Mucosa of stomach (tissue), 1 donor: ENCODE results near the gene CD84.
"Not testable (repeated sequence)": the region's sequence is repeated elsewhere in the genome, so short reads cannot be mapped to it uniquely, and the experiment has no call there.

Experiments used
- H3K27me3 ChIP-seq: one replicate; pipeline ENCODE4 v1.7.0; 2013; ENCODE audit warnings: mild to moderate bottlenecking, low read length; ENCODE audit not compliant: control insufficient read depth, insufficient read depth
- H3K36me3 ChIP-seq: one replicate; pipeline ENCODE4 v1.7.0; 2013; ENCODE audit warnings: low read length; ENCODE audit not compliant: control insufficient read depth, insufficient read depth
- H3K4me1 ChIP-seq: one replicate; pipeline ENCODE4 v1.7.0; 2013; ENCODE audit warnings: mild to moderate bottlenecking, low read length; ENCODE audit not compliant: control insufficient read depth, insufficient read depth
- H3K4me3 ChIP-seq: one replicate; pipeline ENCODE4 v1.7.0; 2013; ENCODE audit warnings: low read length
- H3K9ac ChIP-seq: one replicate; pipeline ENCODE4 v1.7.0; 2013; ENCODE audit warnings: mild to moderate bottlenecking, low read length, moderate library complexity
- H3K9me3 ChIP-seq: one replicate; pipeline ENCODE4 v1.7.0; 2013; ENCODE audit warnings: mild to moderate bottlenecking, low read length, moderate library complexity; ENCODE audit not compliant: control insufficient read depth
- donor health status: Pancreatic carcinoma.

Gene CD84, protein sequence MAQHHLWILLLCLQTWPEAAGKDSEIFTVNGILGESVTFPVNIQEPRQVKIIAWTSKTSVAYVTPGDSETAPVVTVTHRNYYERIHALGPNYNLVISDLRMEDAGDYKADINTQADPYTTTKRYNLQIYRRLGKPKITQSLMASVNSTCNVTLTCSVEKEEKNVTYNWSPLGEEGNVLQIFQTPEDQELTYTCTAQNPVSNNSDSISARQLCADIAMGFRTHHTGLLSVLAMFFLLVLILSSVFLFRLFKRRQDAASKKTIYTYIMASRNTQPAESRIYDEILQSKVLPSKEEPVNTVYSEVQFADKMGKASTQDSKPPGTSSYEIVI

DNA sequence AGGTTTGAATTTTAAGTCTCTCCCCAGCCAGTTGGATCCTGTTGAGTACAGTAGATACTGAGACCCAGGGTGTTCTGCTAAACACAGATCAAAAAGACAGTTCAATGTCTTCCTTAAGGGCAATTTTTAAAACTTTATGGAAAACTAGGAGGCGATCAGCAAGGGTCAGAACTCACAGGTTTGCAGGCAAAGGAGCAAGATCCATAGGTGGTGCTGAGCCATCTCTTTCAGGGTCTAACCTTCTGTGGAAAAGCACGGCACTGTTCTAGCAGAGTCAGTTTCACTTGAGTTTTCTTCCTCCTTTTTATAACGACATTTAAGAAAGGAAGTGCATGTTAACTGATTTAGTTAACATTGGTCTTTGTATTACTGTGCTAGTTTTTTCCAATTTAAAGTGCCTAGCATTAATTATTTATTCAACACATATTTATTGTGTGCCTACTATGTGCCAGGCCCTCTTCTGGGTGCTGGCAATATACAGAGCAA, at the start of gene CD84:
Gene CD84, minus strand, starts transcription at position 281 of the 486 bp plus-strand sequence. Its CDS starts 59 bp downstream, at position 222.
- Histone ChIP-seq H3K9me3 (no peaks in the 10 kb centered on the region), H3K4me3 (no peak within 1 kb of the TSS), H3K27me3 (no peaks in the 10 kb centered on the region), H3K36me3 (no peaks in the 10 kb centered on the region), H3K4me1 (no peaks in the 10 kb centered on the region), H3K9ac (peak within 1 kb of the TSS; percentile 3)

DNA sequence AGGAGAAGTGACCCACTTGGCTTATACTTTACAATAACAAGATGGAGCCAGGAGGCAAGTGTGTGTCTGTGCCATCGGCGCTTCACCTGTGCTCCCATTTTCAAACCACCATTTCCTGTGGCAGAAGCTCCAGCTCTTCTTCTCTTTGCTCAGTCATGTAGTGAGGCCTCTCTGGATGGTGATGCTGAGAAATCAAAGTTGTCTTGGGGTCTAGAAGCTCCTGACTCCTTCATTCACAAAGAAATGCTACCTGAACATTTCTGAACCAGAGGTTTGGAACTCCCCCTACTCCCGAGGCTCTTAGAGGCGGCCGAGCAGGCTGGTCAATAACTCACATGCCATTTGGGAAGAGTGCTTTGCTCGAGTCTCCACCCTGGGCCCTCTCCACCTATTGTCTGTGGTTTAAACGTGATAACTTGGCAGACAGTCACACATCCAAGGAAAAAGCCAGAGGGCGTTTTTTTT, 49.5 kb upstream of the CD84 start:
- peaks cover 9% of the 10 kb centered on the region for H3K4me1 ChIP-seq
- no peak overlapping the region for H3K9ac ChIP-seq
- H3K27me3 ChIP-seq = no peaks in the 10 kb centered on the region
- H3K4me3 ChIP-seq = no peak overlapping the region
- H3K9me3 ChIP-seq = no peaks in the 10 kb centered on the region
- H3K36me3 ChIP-seq = no peaks in the 10 kb centered on the region

DNA sequence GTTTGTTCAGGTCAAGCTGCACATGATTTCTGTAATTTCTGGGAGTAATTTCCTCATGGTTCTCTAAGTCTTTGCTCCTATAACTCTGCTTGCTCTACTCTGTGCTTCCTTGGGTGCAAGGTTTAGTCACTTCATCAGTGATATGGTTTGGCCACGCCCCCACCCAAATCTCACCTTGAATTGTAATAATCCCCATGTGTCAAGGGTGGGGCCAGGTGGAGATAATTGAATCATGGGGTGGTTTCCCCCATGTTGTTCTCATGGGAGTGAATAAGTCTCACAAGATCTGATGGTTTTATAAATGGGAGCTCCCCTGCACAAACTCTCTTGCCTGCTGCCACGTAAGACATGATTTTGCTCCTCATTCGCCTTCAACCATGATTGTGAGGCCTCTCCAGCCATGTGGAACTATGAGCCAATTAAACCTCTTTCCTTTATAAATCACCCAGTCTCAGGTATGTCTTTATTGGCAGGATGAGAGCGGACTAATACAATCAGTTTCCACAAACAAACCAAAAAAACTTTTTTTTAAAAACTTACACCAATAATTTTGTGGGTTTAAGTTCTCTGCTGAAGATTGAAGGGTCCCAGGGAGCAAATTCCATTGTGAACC, 48.5 kb upstream of the CD84 start:
- H3K27me3 ChIP-seq = not testable (repeated sequence)

DNA sequence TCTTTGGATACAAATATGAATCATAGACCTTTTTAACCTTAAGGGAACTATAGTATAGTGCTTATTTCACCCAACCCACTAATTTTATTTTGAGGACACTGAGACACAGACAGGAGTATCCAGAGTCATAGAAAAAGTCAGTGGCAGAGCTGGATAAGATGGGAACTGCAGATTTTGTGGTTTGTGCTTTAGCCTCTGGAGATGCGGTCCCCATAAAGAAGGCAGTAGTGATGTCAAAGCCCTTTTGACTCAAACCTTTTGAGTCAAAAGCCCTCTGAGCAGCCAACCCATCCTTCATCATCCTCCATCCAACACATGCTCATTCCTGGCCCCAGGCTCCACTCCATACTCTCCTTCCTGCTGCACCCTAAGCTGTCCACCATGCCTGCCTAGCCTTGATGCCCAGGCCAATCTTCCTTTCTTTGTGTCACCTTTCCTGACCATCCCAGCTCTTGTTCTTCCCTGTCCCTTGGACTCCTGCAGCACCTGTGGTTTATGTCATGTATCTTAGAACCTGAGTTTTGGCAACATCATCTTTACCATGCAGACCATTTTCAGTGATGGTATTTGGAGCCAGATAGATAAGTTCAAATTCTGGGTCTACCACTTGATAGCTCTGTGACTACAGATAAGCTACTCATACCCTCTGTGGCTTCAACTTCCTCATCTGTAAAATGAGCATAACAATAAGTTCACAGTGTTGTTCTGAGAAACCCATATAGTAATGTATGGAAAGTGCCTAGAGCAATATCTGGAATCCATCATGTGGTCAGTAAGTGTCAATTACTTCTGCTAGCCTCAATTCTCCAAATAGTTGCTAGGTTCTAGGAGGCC, 47.4 kb upstream of the CD84 start:
- Histone ChIP-seq H3K27me3 (no peaks in the 10 kb centered on the region), H3K9ac (no peak overlapping the region), H3K4me1 (peaks cover 9% of the 10 kb centered on the region), H3K36me3 (no peaks in the 10 kb centered on the region), H3K9me3 (no peaks in the 10 kb centered on the region), H3K4me3 (no peak overlapping the region)

More for the DNA sequence above, 48.5 kb upstream of the CD84 start:
- not testable (repeated sequence) for H3K36me3 ChIP-seq, H3K9ac ChIP-seq, H3K9me3 ChIP-seq, H3K4me3 ChIP-seq, H3K4me1 ChIP-seq

DNA sequence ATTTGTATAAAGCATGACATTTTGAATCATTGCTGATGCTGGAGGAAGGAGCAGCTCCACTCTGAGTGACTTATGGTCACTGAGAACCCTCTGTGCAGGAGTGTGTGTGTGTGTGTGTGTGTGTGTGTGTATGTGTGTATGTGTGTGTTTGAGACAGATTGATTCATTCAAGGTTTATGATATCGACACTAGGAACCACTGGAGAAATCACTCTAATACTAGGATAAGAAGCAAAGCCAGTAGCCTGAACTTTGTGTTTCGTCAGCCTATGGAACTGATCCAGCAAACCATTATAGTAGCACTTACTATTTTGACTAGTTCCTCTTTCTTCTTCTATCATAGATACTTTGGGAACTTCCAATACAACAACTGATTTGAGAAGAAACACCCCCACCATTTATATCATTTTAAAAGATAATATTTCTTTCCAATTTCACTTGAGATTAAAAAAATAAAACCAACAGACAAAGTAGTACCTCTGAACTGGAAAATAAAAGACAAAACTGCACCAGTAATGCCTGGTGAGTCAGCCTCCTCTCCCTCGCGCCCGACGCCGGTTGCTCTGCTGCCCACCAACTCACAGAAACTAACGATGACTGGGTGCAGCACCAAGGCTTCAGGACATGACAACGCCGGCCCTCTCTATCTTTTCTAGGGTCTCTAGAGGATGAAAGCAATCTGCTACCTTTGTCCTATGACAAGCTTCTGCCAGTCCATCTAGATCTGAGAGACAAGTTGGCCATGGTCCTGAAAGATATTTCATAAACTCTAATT, 46.6 kb upstream of the CD84 start:
- peaks cover 9% of the 10 kb centered on the region for H3K4me1 ChIP-seq
- H3K36me3 ChIP-seq = no peaks in the 10 kb centered on the region
- no peaks in the 10 kb centered on the region for H3K9me3 ChIP-seq
- H3K4me3 ChIP-seq = no peak overlapping the region
- no peaks in the 10 kb centered on the region for H3K27me3 ChIP-seq
- H3K9ac ChIP-seq = no peak overlapping the region

DNA sequence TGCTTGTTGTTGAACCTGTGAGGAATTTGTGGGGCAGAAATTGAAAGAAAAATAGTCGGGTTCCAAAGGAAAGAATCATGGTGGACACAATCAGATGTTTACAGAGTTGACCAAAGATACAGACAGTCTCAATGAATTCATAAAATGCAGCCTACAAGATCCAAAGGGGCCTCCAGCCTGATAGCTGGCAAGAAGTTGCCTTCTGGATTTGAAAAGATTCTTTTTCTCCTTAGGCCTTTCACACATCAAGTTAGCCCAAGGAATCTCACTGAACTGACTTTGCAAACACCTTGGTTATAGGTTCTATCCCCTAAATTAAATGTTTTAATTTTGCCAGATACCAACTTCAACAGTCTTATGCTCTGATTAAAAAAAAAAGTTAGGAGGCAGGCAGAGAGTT, 46.0 kb upstream of the CD84 start:
- Histone ChIP-seq H3K9ac (no peak overlapping the region), H3K36me3 (no peaks in the 10 kb centered on the region), H3K9me3 (no peaks in the 10 kb centered on the region), H3K4me3 (no peak overlapping the region), H3K27me3 (no peaks in the 10 kb centered on the region), H3K4me1 (peaks cover 9% of the 10 kb centered on the region)

DNA sequence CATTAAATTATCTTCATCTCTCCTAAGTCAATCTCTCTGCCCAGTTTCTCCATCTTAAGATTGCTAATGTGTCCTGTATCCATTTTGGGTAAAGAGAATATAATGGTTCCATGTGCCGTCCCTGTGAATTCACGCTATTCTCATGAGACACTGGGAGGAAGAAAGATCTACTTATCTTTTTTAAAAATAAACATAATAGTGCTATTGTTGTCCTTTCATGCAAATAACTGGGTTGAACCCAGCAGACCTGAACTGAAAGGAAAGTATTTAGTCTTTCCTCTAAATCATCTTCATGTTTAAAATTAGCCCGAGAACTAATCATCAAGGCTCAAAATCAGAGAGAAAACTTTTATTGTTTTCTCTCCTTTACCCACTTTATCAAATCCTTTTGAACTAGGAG, 45.2 kb upstream of the CD84 start:
- Histone ChIP-seq H3K27me3 (no peaks in the 10 kb centered on the region), H3K4me1 (peaks cover 9% of the 10 kb centered on the region), H3K9ac (no peak overlapping the region)

DNA sequence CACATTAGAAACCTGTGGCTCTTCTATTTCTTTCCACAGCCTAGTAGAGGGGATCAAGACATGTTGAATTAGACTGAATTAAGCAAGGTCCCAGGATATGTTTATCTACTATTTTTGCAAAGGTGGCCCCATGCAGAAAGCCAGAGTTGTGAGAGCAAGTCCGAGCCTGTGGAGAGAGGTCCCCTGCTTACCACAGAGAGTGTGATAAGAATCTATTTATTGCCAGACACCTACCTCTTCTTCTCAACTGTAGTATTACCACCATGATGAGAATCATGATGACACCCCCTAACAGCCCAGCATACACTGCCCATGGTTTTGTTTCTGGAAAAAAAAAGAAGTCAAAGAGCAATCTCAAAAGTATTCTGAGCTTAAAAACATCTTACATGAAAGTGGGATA, 44.6 kb upstream of the CD84 start:
- Histone ChIP-seq H3K36me3 (no peaks in the 10 kb centered on the region), H3K9ac (no peak overlapping the region), H3K9me3 (no peaks in the 10 kb centered on the region), H3K4me1 (peaks cover 9% of the 10 kb centered on the region), H3K27me3 (no peaks in the 10 kb centered on the region), H3K4me3 (no peak overlapping the region)

More for the DNA sequence above, 45.2 kb upstream of the CD84 start:
- no peaks in the 10 kb centered on the region for H3K9me3 ChIP-seq
- H3K4me3 ChIP-seq = no peak overlapping the region
- no peaks in the 10 kb centered on the region for H3K36me3 ChIP-seq

DNA sequence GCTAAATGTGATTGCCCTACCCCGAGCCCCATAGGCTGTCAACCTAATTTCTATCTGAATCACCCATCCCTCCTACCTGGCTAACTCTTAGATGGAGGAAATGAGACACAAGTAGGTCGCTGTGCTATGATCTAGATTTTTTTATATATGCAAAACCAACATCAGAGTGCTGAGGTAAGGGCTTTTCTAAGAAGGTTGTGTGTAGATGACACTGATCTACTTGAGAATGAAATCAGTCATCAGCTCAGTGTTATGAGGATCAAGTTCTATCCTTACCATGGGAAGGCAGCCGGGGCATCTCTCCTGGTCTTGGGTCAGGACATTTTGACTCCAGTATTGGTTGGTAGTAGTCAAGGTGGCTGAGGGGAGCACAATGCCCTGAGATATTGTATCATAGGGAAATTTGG, 43.9 kb upstream of the CD84 start:
- Histone ChIP-seq H3K9me3 (no peaks in the 10 kb centered on the region), H3K27me3 (no peaks in the 10 kb centered on the region), H3K9ac (no peak overlapping the region), H3K4me1 (peaks cover 9% of the 10 kb centered on the region), H3K4me3 (no peak overlapping the region), H3K36me3 (no peaks in the 10 kb centered on the region)

DNA sequence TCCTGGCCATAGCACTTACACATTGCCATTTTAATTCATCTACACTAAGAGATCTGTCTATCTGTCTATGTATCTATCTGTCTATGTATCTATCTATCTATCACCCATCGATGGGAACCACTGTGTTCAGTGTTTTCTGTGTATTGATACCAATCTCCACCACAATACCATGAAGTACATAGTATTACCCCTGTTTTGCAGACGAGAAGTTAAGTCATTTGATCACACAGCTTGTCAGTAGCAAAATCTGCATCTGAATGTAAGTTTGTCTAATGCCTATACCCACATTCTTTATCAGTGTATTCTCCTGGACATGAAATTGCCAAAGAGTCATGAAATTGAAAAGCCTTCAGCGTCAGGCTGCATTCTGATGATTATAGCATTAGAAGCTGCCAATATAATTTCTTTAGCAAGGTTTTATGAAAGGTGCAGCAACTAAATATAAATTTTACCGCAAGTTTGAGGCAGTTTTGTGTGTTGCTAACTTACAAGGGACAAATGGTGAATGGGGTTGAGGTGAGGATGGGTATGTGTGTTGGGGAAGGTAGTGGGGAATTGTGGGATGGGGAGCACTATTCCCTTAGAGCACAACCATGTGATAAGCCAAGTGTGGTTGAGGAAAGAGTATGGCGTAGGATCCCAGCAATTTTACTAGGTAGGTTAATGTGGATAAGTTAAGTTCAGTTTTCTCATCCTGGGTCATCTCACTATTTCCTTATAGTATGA, 43.4 kb upstream of the CD84 start:
- Histone ChIP-seq H3K9ac (no peak overlapping the region), H3K36me3 (no peaks in the 10 kb centered on the region), H3K4me1 (peaks cover 9% of the 10 kb centered on the region), H3K27me3 (no peaks in the 10 kb centered on the region), H3K4me3 (no peak overlapping the region), H3K9me3 (no peaks in the 10 kb centered on the region)
